Measurements from ENCODE around the gene ABCF1. TPM values are rescaled to one million over a fixed set of nuclear protein-coding genes. Genes with fewer than 3 reads are reported as not detected.

ABCF1 gene
- total and polyA plus RNA-seq, 9 of the 15 experiments (the other 6 are each of a cell fraction or from before 2014, with no cell fraction given), result 41.6 to 193 (median 102) TPM

GRCh38 chr6:30615219-30615957 is 44.1 kb downstream of the ABCF1 start (continued):
- TF ChIP-seq CBFA2T3 (IDR thresholded peaks at IDR 0.05) (0 out of 2 replicates have a peak, but pooled peaks have one; percentile 7), PTRF (tag; IDR thresholded peaks at IDR 0.05) (peak; percentile 59; the same call in 1 of the 2 replicates), POLR2B (IDR thresholded peaks at IDR 0.05; ENCODE audit: low read depth, partially characterized antibody) (peak; percentile 93), HMG20A (CRISPR knock-in tag; conservative IDR thresholded peaks at IDR 0.05) (0 out of 2 replicates have a peak, but pooled peaks have one; percentile 23), THAP12 (CRISPR knock-in tag; IDR thresholded peaks at IDR 0.05) (no peak), ZNF75A (CRISPR knock-in tag; IDR thresholded peaks at IDR 0.05) (peak; percentile 64; the same call in 1 of the 2 replicates), MNT (conservative IDR thresholded peaks at IDR 0.05) (0 out of 4 replicates have a peak, but pooled peaks of 1 of the 2 experiments have one; percentile 34), ZNF655 (CRISPR knock-in tag; IDR thresholded peaks at IDR 0.05) (peak; percentile 90), TRIM24 (IDR thresholded peaks at IDR 0.05) (0 out of 4 replicates have a peak, but pooled peaks of 1 of the 2 experiments have one; percentile 5), ETV5 (CRISPR knock-in tag; IDR thresholded peaks at IDR 0.05; ENCODE audit: low read depth) (0 out of 2 replicates have a peak, but pooled peaks have one; percentile 9), E2F8 (IDR thresholded peaks at IDR 0.05; ENCODE audit: low read depth, partially characterized antibody) (peak; percentile 36), CHAMP1 (IDR thresholded peaks at IDR 0.05) (peak; percentile 58; the same call in 1 of the 2 replicates), ATF1 (CRISPR knock-in tag; IDR thresholded peaks at IDR 0.05) (no peak), ATF1 (tag; IDR thresholded peaks at IDR 0.05) (peak; percentile 51; the same call in 1 of the 2 replicates), TAL1 (IDR thresholded peaks at IDR 0.05) (no peak), SRF (CRISPR knock-in tag; IDR thresholded peaks at IDR 0.05) (peak in 1 of 2 experiments; percentile 75; a peak in 1 of 4 replicates)

All from K562 (cell line).